GM19463 (cell line): ENCODE results near the gene MYO3B.

Source experiments
- ATAC-seq: cut with Tn5 transposase; IDR thresholded peaks from one replicate; pipeline ENCODE4 v1.9.1; 2021; ENCODE audit warnings: mild to moderate bottlenecking, moderate library complexity; ENCODE audit not compliant: unreplicated experiment

MYO3B gene

GRCh38 chr2:170498619-170499018 lies 320.7 kb downstream of the MYO3B start:
- no peak for ATAC-seq

- no peak for ATAC-seq
Observed at GRCh38 chr2:170500104-170500503, 322.2 kb downstream of the MYO3B start.

- ATAC-seq = no peak
Observed at GRCh38 chr2:170500770-170501169, 322.8 kb downstream of the MYO3B start.

- ATAC-seq = no peak
Observed at GRCh38 chr2:170501421-170502043, 323.6 kb downstream of the MYO3B start.

GRCh38 chr2:170502361-170503130 lies 324.6 kb downstream of the MYO3B start:
- no peak for ATAC-seq

GRCh38 chr2:170503563-170503962 lies 325.6 kb downstream of the MYO3B start:
- ATAC-seq = no peak

GRCh38 chr2:170503971-170504809 lies 326.2 kb downstream of the MYO3B start:
- ATAC-seq = no peak

GRCh38 chr2:170504810-170505145 lies 326.8 kb downstream of the MYO3B start:
- ATAC-seq = no peak

- peak; percentile 27 for ATAC-seq
Observed at GRCh38 chr2:170505631-170506275, 327.8 kb downstream of the MYO3B start.

- peak; percentile 48 for ATAC-seq
Observed at GRCh38 chr2:170509452-170510193, 331.7 kb downstream of the MYO3B start.

- no peak for ATAC-seq
Observed at GRCh38 chr2:170512266-170512665, 334.3 kb downstream of the MYO3B start.

- ATAC-seq = no peak
Observed at GRCh38 chr2:170514140-170514539, 336.2 kb downstream of the MYO3B start.

GRCh38 chr2:170517538-170517937 lies 339.6 kb downstream of the MYO3B start:
- no peak for ATAC-seq

GRCh38 chr2:170518911-170519310 lies 341.0 kb downstream of the MYO3B start:
- ATAC-seq = no peak

GRCh38 chr2:170521299-170521698 lies 343.4 kb downstream of the MYO3B start:
- no peak for ATAC-seq

- no peak for ATAC-seq
Observed at GRCh38 chr2:170523506-170523905, 345.6 kb downstream of the MYO3B start.

- peak; percentile 60 for ATAC-seq
Observed at GRCh38 chr2:170524828-170525565, 347.1 kb downstream of the MYO3B start.

GRCh38 chr2:170525566-170525900 lies 347.6 kb downstream of the MYO3B start:
- no peak for ATAC-seq

GRCh38 chr2:170530284-170530745 lies 352.4 kb downstream of the MYO3B start:
- ATAC-seq = no peak
